HG02759 (cell line): ENCODE measurements around the gene IGF1R.
A peak's percentile ranks its signal among the peaks of the same experiment; 100 is the strongest.

Experiments
- ATAC-seq: cut with Tn5 transposase; IDR thresholded peaks from one replicate; pipeline ENCODE4 v1.9.1; 2021; ENCODE audit warnings: mild to moderate bottlenecking, moderate library complexity; ENCODE audit not compliant: unreplicated experiment

IGF1R gene

DNA sequence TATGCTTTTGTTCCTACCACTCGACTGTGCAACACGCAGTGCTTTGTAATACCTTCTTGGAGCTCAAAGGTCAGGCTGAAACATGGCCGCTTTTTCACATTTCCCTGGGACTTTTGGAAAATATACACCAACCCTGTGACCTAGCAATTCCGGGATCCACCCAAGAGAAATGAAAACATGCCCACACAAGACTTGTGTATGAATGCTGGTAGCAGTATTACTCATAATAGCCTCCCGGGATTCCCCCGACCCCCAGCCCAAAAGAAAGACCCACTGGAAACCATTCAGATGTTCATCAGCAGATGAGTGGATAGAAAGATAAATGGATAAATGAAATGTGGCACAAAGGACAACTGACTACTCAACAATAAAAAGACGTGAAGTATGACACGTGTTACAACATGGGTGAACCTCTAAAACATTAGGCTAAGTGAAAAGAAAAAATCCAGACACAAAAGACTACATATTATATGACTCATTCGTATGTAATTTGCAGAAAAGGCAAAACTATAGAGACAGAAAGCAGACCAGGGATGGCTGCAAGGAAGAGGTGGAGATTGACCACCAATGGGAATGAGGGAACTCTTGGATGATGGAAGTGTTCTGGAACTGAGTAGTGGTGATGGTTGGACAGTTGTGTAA, 255.2 kb downstream of the IGF1R start:
- ATAC-seq: peak; percentile 49

GRCh38 chr15:98904544-98904943, 256.2 kb downstream of the IGF1R start:
- ATAC-seq: no peak

- no peak for ATAC-seq
Observed at GRCh38 chr15:98905963-98906711, 257.8 kb downstream of the IGF1R start.

- ATAC-seq: no peak
Observed at GRCh38 chr15:98906712-98907083, 258.4 kb downstream of the IGF1R start.

DNA sequence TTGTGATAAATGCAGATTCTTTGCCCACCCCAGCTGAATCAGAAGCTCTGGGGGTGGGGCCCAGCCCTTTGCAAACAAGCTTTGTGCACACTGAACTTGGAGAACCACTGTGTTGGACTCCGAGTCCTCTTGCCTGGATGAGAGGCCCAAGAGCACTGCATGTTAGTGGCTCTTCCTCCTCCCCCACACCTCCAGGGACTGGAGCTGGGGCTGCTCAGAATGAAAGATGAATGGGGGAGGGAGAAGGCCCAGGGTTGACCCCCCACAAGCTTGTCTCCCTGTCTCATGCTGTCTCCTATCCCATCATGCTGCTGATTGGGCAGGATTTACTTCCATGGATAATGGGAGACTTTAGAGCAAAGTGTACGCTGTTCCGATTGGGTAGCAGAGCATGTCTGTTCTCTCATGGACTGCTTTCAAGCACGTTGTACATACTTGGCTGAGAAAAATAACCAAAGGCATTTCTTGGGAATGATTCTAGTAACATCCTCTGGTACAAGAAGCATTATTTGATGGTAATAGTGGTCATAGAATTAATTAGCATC, 259.7 kb downstream of the IGF1R start:
- no peak for ATAC-seq

DNA sequence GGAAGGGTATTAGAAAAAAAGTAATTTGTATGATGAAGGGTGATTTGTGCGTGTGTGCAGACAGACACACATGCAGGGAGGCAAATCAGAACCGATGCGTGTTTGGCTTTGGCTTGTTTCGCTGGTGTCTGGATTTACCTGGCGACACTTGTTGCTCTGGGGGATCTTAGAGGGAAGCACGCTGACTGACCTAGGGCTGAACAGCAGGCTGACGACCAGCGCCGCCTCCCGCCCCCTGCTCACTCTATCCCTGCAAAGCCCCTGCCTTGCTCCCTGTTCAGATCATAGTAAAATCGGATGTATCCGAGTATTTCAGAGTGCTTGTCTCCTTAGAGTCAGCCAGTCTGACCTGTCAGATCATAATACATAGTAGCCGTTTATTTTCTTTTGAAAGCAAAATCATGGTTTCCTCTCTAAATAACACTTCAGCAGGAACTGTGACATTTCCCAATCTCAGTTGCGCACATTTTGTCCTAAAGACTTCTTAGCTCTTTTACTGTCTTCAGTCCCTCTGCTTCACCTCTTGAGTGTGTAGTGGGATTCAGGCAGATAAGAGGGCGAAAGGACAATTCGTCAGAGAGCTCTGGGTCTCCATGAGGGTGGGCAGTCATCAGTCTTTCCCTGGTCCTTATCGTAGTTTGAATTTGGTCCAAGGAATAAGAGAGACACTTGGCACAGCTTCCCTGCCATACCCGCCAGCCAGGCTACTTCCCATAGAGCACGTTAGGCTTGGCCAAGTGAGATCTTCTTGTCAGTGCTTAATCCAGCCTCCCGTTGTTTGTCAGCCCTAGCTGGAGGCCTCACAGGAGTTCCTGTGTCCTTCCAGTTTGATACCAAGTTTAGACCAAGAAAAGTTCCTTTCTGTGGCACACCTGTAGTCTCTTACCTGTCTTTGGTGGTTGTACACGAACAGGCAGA, 261.9 kb downstream of the IGF1R start:
- no peak for ATAC-seq

- no peak for ATAC-seq
Observed at GRCh38 chr15:98914626-98915025, 266.3 kb downstream of the IGF1R start.

- ATAC-seq: no peak
Observed at GRCh38 chr15:98916826-98917225, 268.5 kb downstream of the IGF1R start.

GRCh38 chr15:98917417-98917816, 269.1 kb downstream of the IGF1R start:
- no peak for ATAC-seq

GRCh38 chr15:98920091-98920880, 271.9 kb downstream of the IGF1R start:
- ATAC-seq: no peak

DNA sequence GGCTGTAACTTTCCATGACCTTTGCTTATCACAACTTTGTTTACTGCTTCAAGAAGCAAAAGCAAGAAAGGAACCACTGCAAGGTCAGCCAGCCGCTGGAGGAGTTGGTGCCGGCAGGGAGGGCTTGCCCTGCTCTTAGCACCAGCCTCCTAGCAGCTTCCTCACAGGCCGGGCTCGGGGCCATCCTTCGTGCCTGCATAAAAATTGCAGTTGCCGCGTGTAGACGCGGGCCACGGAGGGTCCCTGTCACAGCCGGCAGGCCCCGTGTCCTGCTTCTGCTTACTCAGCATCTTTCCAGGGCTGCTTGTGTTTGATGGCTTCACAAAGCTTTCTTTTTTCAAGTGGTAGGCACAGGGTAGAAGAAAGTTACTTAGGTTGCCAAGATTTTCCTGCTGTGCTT, 274.8 kb downstream of the IGF1R start:
- ATAC-seq: no peak

- ATAC-seq: no peak
Observed at GRCh38 chr15:98923579-98923978, 275.2 kb downstream of the IGF1R start.

DNA sequence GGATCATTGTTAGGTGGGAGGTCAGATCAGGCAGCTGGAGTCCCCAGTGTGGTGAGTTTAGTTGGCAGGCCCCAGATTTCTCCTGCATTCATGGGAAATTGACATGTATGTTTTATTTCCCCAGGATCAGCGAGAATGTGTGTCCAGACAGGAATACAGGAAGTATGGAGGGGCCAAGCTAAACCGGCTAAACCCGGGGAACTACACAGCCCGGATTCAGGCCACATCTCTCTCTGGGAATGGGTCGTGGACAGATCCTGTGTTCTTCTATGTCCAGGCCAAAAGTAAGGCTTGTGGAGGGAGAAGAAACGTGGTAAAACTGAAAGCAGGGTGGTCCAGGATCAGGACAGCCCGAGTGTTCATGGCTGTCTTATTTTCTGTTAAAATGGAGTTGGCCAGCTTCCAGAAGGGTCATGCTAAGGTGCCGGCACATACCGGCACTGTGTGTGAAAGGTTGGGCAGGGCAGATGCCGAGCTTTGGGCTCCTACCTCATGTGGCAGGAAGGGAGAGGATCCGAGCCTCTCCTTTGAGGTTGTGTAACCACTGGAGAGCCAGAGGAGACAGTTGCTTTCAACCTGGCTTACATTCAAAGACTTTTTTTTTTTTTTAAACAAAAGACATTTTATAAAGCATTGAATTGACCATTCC, 276.2 kb downstream of the IGF1R start:
- no peak for ATAC-seq

DNA sequence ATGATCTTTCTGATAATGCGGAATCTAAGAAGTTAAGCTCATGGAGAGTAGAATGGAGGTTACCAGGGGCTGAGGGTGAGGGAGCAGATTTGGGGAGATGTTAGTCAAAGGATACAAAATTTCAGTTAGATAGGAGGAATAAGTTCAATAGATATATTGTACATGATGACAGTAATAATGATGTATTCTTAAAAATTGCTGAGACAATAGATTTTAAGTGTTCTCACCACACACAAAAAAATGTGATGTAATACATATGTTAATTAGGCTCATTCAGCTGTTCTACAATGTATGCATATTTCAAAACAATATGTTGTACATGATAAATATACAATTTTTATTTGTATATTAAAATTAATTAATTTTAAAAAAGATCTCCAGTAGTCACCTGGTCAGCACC, 277.9 kb downstream of the IGF1R start:
- no peak for ATAC-seq

DNA sequence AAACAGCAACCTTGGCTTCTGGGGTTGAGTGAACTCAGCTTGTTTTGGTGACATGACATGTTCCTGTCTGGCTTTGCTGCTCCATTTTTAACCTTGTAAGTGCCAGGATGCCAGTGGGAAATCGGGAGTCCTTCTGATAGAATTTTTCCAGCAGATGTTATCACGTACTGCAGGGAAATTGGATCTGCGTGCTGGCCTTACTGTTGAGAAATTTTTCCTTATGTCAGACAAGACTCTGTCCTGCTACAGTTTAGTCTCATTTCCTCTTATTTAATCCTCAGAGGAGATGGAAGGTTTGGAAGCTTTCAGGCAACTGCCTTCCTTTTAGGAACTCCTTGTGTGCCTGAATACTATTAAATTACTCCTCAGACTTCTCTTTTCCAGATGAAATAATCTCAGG, 278.7 kb downstream of the IGF1R start:
- no peak for ATAC-seq

DNA sequence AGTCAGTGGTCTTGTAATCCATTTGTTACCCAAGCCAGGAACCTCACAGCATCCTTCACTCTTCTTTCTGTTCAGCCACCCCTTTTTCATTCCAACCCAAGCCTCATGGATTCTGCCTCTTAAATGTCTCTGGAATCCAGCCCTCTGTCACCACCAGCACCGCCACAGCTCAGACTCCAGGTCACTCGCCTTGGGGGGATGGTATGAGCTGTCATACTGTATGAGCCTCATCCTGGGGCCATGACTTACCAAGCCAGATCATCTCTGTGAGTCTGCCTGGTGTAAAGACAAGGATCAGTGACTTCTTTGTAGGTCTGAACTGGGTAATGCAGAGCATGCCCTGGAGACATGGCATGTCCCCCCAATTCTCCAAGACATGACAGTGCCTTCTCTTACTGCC, 279.7 kb downstream of the IGF1R start:
- no peak for ATAC-seq

DNA sequence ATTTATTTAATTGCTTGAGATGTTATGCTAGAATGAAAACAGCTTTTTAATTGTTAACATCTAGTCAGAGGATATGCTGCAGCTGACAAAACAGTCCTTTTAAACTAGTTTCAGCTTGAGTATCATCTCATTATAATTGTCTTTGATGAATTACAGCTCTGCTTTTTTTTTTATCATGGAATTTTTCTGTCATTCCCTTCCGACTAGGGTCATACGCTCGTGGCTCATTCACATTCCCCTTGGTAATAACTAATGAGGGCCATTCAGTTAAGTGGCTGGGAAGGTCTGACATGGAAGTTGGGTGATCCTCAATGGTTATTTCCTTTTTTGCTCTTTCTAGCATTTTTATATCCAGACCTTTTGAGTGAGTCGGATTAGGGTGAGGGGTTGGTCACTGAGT, 282.2 kb downstream of the IGF1R start:
- no peak for ATAC-seq

DNA sequence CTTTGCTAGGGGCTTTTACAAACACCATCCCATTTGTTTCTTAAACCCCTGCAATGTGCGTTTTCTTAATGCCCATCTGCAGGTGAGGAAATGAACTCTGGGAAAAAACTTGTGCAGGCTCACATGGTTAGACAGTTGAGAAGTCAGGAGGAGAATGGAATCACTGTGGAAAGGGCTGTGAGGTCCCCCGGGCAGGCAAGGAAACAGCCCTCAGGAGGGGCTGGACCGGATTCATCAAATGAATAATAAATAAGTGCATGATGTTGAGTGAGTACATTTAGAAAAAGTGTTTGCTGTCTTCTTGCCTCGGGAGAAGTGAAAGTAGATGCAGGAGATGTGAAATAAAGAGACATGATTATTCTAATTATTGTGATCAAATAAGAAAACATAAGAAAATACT, 282.7 kb downstream of the IGF1R start:
- ATAC-seq: no peak

- no peak for ATAC-seq
Observed at GRCh38 chr15:98933406-98933805, 285.1 kb downstream of the IGF1R start.

GRCh38 chr15:98935736-98936135, 287.4 kb downstream of the IGF1R start:
- no peak for ATAC-seq
